H1 (cell line): ENCODE data around the gene LGALS12. TPM values are rescaled to one million over a fixed set of nuclear protein-coding genes. Genes with fewer than 3 reads are reported as not detected.

ENCODE experiments used
- CTCF ChIA-PET: fragments of 300-600 bp; sonication (Branson Sonifier 250); formaldehyde crosslinking; loops from one replicate; lab custom pipeline; 2021; ENCODE audit not compliant: partially characterized antibody; lab: Charles Lee
- POLR2A ChIA-PET: fragments of 300-600 bp; sonication (Branson Sonifier 250); formaldehyde crosslinking; loops from one replicate; lab custom pipeline; 2021; ENCODE audit warnings: inconsistent platforms; ENCODE audit not compliant: partially characterized antibody; lab: Charles Lee
- DNase-seq, 2 experiments: peaks; one replicate each; pipeline versions ENCODE4 v3.0.0 to v3.0.0-alpha.2; 2010 to 2022; ENCODE audit warnings: low spot score in 2 of 2, low read depth in 1 of 2, mixed read lengths in 1 of 2
- FAIRE-seq: peaks from 2 replicates; lab custom pipeline; 2011; peaks lifted over from hg19 to GRCh38; lab: Jason Lieb, UNC
- H2AFZ ChIP-seq: 2 replicates; pipeline ENCODE4 v1.8.1; 2012; ENCODE audit warnings: low read length, inconsistent platforms
- H2AK5ac ChIP-seq: 2 replicates; pipeline ENCODE4 v1.6.1; 2013; ENCODE audit warnings: low read depth, low read length
- H2BK120ac ChIP-seq: replicated peaks from 2 replicates; pipeline ENCODE3; 2013; ENCODE audit warnings: low read depth, low read length, inconsistent platforms
- H2BK12ac ChIP-seq: 2 replicates; pipeline ENCODE4 v1.6.1; 2013; ENCODE audit warnings: low read depth, low read length
- H2BK15ac ChIP-seq: 2 replicates; pipeline ENCODE4 v1.6.1; 2013; ENCODE audit warnings: low read length
- H2BK20ac ChIP-seq: 2 replicates; pipeline ENCODE4 v1.6.1; 2013; ENCODE audit warnings: low read length
- H2BK5ac ChIP-seq: 2 replicates; pipeline ENCODE4 v1.6.1; 2013; ENCODE audit warnings: low read depth, low read length
- H3K14ac ChIP-seq: 2 replicates; pipeline ENCODE4 v1.6.1; 2013; ENCODE audit warnings: inconsistent platforms; ENCODE audit not compliant: insufficient read length
- H3K18ac ChIP-seq: 2 replicates; pipeline ENCODE4 v1.6.1; 2013; ENCODE audit warnings: low read length; ENCODE audit errors: extremely low read depth
- H3K23ac ChIP-seq: 2 replicates; pipeline ENCODE4 v1.6.1; 2013; ENCODE audit warnings: inconsistent platforms; ENCODE audit not compliant: insufficient read length
- H3K23me2 ChIP-seq: 2 replicates; pipeline ENCODE4 v1.6.1; 2013; ENCODE audit warnings: low read depth, low read length
- H3K27ac ChIP-seq: 2 replicates; pipeline ENCODE4 v1.6.1; 2011; ENCODE audit warnings: low read depth, low read length, inconsistent platforms
- H3K27me3 ChIP-seq, 4 experiments: replicated peaks in 1 of 4; 1 replicate in 1 of 4; 2 replicates in 3 of 4; pipeline versions ENCODE4 v1.6.1 to v1.8.1; 2011 to 2013; ENCODE audit warnings: low read length in 3 of 4, mild to moderate bottlenecking in 3 of 4, inconsistent platforms in 2 of 4, mixed read lengths in 2 of 4, moderate library complexity in 1 of 4; ENCODE audit not compliant: control insufficient read depth in 3 of 4, insufficient read depth in 3 of 4; ENCODE audit errors: extremely low read depth in 1 of 4
- H3K36me3 ChIP-seq, 4 experiments: 2 replicates each; pipeline versions ENCODE4 v1.6.1 to v1.8.1; 2011 to 2013; ENCODE audit warnings: mild to moderate bottlenecking in 4 of 4, low read length in 3 of 4, moderate library complexity in 2 of 4, control low read depth in 1 of 4, inconsistent platforms in 1 of 4; ENCODE audit not compliant: insufficient read depth in 4 of 4, control insufficient read depth in 2 of 4
- H3K4ac ChIP-seq: replicated peaks from 2 replicates; pipeline ENCODE3; 2013; ENCODE audit warnings: low read length, low read depth, mixed read lengths, inconsistent platforms; ENCODE audit not compliant: insufficient read length
- H3K4me1 ChIP-seq, 4 experiments: replicated peaks in 1 of 4; 1 replicate in 1 of 4; 2 replicates in 3 of 4; pipeline versions ENCODE4 v1.6.1 to v1.8.1; 2011 to 2013; ENCODE audit warnings: low read length in 3 of 4, inconsistent platforms in 2 of 4, mixed read lengths in 1 of 4; ENCODE audit not compliant: insufficient read depth in 4 of 4, control insufficient read depth in 3 of 4
- H3K4me2 ChIP-seq, 2 experiments: 2 replicates each; pipeline versions ENCODE4 v1.6.1 to v1.8.1; 2011 to 2013; ENCODE audit warnings: low read depth in 2 of 2, low read length in 2 of 2, control low read depth in 1 of 2, inconsistent platforms in 1 of 2, mild to moderate bottlenecking in 1 of 2; ENCODE audit not compliant: insufficient read depth in 1 of 2
- H3K4me3 ChIP-seq, 4 experiments: fragments of 200-600, 300-600 bp in 1 of 4; sonication (generic), shearing (Covaris generic), sonication (Bioruptor Twin) in 1 of 4; 2 replicates each; pipeline versions ENCODE4 v1.5.1 to v1.8.1; 2011 to 2016; ENCODE audit warnings: low read length in 4 of 4, low read depth in 3 of 4, control low read depth in 2 of 4, inconsistent platforms in 2 of 4, mild to moderate bottlenecking in 2 of 4, mixed read lengths in 1 of 4, moderate library complexity in 1 of 4; ENCODE audit not compliant: insufficient read depth in 2 of 4; ENCODE audit errors: extremely low read depth in 1 of 4
- H3K56ac ChIP-seq: replicated peaks from 2 replicates; pipeline ENCODE3; 2013; ENCODE audit warnings: low read depth, mild to moderate bottlenecking, mixed read lengths, low read length, inconsistent platforms; ENCODE audit not compliant: insufficient read length
- H3K79me1 ChIP-seq: 2 replicates; pipeline ENCODE4 v1.6.1; 2013; ENCODE audit warnings: low read depth, low read length, control low read depth
- H3K79me2 ChIP-seq, 2 experiments: 2 replicates each; pipeline versions ENCODE4 v1.6.1 to v1.8.1; 2012 to 2013; ENCODE audit warnings: low read length in 2 of 2, mild to moderate bottlenecking in 2 of 2, inconsistent platforms in 1 of 2; ENCODE audit not compliant: insufficient read depth in 2 of 2, control insufficient read depth in 1 of 2
- H3K9ac ChIP-seq, 4 experiments: replicated peaks in 1 of 4; 1 replicate in 1 of 4; 2 replicates in 3 of 4; pipeline versions ENCODE4 v1.6.1 to v1.8.1; 2011 to 2013; ENCODE audit warnings: low read depth in 3 of 4, low read length in 3 of 4, control low read depth in 2 of 4, mild to moderate bottlenecking in 2 of 4, moderate library complexity in 2 of 4, inconsistent platforms in 1 of 4; ENCODE audit errors: extremely low read depth in 1 of 4
- H3K9me3 ChIP-seq, 2 experiments: 2 replicates each; pipeline versions ENCODE4 v1.6.1 to v1.8.1; 2012 to 2013; ENCODE audit warnings: mild to moderate bottlenecking in 2 of 2, moderate library complexity in 2 of 2, control low read depth in 1 of 2, inconsistent platforms in 1 of 2, low read depth in 1 of 2, low read length in 1 of 2, mixed read lengths in 1 of 2; ENCODE audit not compliant: insufficient read depth in 2 of 2
- H4K20me1 ChIP-seq, 2 experiments: replicated peaks in 1 of 2; 2 replicates each; pipeline versions ENCODE3 to v1.8.1; 2011 to 2013; ENCODE audit warnings: inconsistent platforms in 2 of 2, low read length in 2 of 2, mild to moderate bottlenecking in 1 of 2; ENCODE audit not compliant: insufficient read depth in 2 of 2, control insufficient read depth in 1 of 2
- H4K5ac ChIP-seq: 2 replicates; pipeline ENCODE4 v1.6.1; 2013; ENCODE audit warnings: low read length, low read depth, mixed read lengths, inconsistent platforms; ENCODE audit not compliant: insufficient read length
- H4K8ac ChIP-seq: 2 replicates; pipeline ENCODE4 v1.8.0; 2013; ENCODE audit warnings: mild to moderate bottlenecking, moderate library complexity, low read length, inconsistent platforms; ENCODE audit not compliant: insufficient read depth; ENCODE audit errors: extremely low read depth
- H4K91ac ChIP-seq: replicated peaks from 2 replicates; pipeline ENCODE3; 2013; ENCODE audit warnings: low read length, mixed read lengths, inconsistent platforms; ENCODE audit not compliant: insufficient read length
- HDAC6 ChIP-seq: IDR thresholded peaks from one replicate; pipeline ENCODE4 v1.7.1; 2012; ENCODE audit warnings: low read depth, mild to moderate bottlenecking, inconsistent platforms, low read length, moderate library complexity
- WGBS, 2 experiments: shearing (Covaris generic) in 1 of 2; methylation state at CpG; one replicate each; pipeline versions ENCODE4 v1.1.6 to v1.1.7; 2013 to 2015; ENCODE audit warnings: low lambda C conversion rate in 2 of 2, mixed read lengths in 2 of 2, inconsistent platforms in 1 of 2, low coverage in 1 of 2, missing lambda C conversion rate in 1 of 2; ENCODE audit not compliant: insufficient replicate concordance in 2 of 2, insufficient coverage in 1 of 2, insufficient read length in 1 of 2; ENCODE audit errors: extremely low coverage in 1 of 2, missing lambda C conversion rate in 1 of 2; 5-methylcytosine and 5-hydroxymethylcytosine counted together
- polyA plus RNA-seq, 7 experiments: library from polyadenylated mRNA; depleted of rRNA in 3 of 7; stranded (reverse) in 5 of 7; unstranded in 2 of 7; fragments of >200 nt in 5 of 7; fragments of 200-250 nt in 2 of 7; gene quantifications; 1 replicate in 5 of 7; 2 replicates in 1 of 7; 4 replicates in 1 of 7; pipeline versions ENCODE4 v1.2.1 to v1.2.3, GENCODE V29; 2011 to 2013; ENCODE audit warnings: missing spikeins in 2 of 7, mixed read lengths in 2 of 7
- total RNA-seq: library from RNA; stranded (reverse); fragmentation: NEBNext Ultra II Directional; extraction: Animal tissue kit (Norgen Biotek cat#: 25700); gene quantifications from 2 replicates; pipeline ENCODE4 v1.2.1, GENCODE V29; 2021

LGALS12 gene
- total and polyA plus RNA-seq, 2 of the 8 experiments (the other 6 are each of a cell fraction or from before 2014, with no cell fraction given) = 1.6 to 2.9 TPM

DNA sequence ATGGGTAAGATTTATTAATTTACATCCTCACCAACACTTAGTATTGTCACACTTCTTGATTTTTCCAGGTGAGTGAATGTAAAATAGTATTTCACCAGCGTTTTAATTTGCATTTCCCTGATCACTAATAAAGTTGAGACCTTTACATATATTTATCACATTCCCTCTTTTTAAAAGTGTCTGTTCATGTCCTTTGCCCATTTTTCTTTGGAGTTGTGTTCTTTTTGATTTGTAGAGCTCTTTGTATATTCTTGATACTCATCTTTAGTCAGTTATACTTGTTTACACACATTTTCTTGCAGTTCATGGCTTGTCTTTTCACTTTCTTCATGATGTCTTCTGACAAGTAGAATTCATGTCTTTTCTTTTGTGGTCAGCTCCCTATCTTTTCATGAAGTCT, 12.8 kb upstream of the LGALS12 start:
- Histone ChIP-seq H4K8ac (no peak overlapping the region), H3K4me3 (no peak overlapping the region), H2AK5ac (no peak overlapping the region), H2AFZ (no peak overlapping the region), H3K79me2 (no peaks in the 10 kb centered on the region), H3K79me1 (no peaks in the 10 kb centered on the region), H4K91ac (no peak overlapping the region), H4K20me1 (no peaks in the 10 kb centered on the region), H2BK5ac (no peak overlapping the region), H3K27me3 (no peaks in the 10 kb centered on the region; a peak in 1 of 7 replicates), H3K14ac (no peak overlapping the region), H2BK15ac (no peak overlapping the region), H2BK120ac (no peak overlapping the region), H4K5ac (no peak overlapping the region), H3K23me2 (peaks cover 7% of the 10 kb centered on the region; the same call in 1 of the 2 replicates), H3K4ac (no peak overlapping the region), H3K9me3 (peaks cover 3 to 9% of the 10 kb centered on the region in 2 experiments; a peak in 2 of 4 replicates), H3K56ac (no peak overlapping the region), H3K36me3 (peaks cover 0 to 4% (median 0%) of the 10 kb centered on the region in 4 experiments; a peak in 1 of 8 replicates)
- DNase-seq = no peak
- 92% methylated on average over 1 of the region's 1 CpG; no CpG with 5 or more reads in 1 of the 2 experiments for WGBS, 2 experiments
- CTCF ChIA-PET = interaction anchor here (0.6 to 5.4 kb wide), 2 partner anchors 14 to 148 kb away, joined by 3 to 63 read pairs; no protein-coding TSS in a partner anchor
- no peak for TF ChIP-seq HDAC6
- TF ChIP-seq, all 59 proteins: peak for 0
- no peak for FAIRE-seq
- Histone ChIP-seq H3K27ac (no peak overlapping the region), H3K4me1 (peaks cover 6 to 10% (median 9%) of the 10 kb centered on the region in 4 experiments; a peak in 5 of 7 replicates), H3K18ac (no peak overlapping the region), H2BK20ac (no peak overlapping the region), H3K9ac (no peak overlapping the region), H3K23ac (no peak overlapping the region), H3K4me2 (no peak overlapping the region), H2BK12ac (no peak overlapping the region)
- POLR2A ChIA-PET = no interaction called here
